ENCODE results near the gene PPP2R3A.
"Not testable (repeated sequence)": the region's sequence is repeated elsewhere in the genome, so short reads cannot be mapped to it uniquely, and the experiment has no call there.

The PPP2R3A gene

GRCh38 chr3:136093771-136094170 lies 128.2 kb downstream of the PPP2R3A start:
- DNase-seq (ENCODE audit: low read depth) = no peak
- TF ChIP-seq, protein P1, sequence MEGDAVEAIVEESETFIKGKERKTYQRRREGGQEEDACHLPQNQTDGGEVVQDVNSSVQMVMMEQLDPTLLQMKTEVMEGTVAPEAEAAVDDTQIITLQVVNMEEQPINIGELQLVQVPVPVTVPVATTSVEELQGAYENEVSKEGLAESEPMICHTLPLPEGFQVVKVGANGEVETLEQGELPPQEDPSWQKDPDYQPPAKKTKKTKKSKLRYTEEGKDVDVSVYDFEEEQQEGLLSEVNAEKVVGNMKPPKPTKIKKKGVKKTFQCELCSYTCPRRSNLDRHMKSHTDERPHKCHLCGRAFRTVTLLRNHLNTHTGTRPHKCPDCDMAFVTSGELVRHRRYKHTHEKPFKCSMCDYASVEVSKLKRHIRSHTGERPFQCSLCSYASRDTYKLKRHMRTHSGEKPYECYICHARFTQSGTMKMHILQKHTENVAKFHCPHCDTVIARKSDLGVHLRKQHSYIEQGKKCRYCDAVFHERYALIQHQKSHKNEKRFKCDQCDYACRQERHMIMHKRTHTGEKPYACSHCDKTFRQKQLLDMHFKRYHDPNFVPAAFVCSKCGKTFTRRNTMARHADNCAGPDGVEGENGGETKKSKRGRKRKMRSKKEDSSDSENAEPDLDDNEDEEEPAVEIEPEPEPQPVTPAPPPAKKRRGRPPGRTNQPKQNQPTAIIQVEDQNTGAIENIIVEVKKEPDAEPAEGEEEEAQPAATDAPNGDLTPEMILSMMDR (conservative IDR thresholded peaks at IDR 0.05; ENCODE audit: low read depth, low read length) = no peak
- H3K4me3 ChIP-seq (ENCODE audit: low read length) = no peak overlapping the region

GRCh38 chr3:136105044-136105443 lies 139.5 kb downstream of the PPP2R3A start:
- no peak overlapping the region for H3K4me3 ChIP-seq (ENCODE audit: low read length)
- no peak for DNase-seq (ENCODE audit: low read depth)
- TF ChIP-seq, protein P1 (conservative IDR thresholded peaks at IDR 0.05; ENCODE audit: low read depth, low read length) = no peak

DNA sequence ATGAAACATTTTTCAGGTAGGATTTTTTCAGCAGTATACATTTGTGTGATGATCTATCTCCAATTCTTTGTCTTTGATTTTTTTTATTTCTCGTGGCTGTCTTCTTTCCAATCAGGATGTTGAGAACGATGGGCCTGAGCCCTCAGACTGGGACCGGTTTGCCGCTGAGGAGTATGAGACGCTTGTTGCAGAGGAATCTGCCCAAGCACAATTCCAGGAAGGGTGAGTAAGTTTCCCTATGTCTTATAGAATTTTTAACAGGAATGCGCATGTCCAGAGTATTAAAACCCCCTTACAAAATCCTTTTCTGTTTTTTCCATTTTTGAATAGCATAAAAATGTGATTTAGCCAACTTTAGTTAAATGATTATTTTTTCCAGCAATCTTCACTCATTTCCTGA lies 140.6 kb downstream of the PPP2R3A start:
- no peak overlapping the region for H3K4me3 ChIP-seq (ENCODE audit: low read length)
- TF ChIP-seq, protein P1 (conservative IDR thresholded peaks at IDR 0.05; ENCODE audit: low read depth, low read length) = no peak
- no peak for DNase-seq (ENCODE audit: low read depth)

DNA sequence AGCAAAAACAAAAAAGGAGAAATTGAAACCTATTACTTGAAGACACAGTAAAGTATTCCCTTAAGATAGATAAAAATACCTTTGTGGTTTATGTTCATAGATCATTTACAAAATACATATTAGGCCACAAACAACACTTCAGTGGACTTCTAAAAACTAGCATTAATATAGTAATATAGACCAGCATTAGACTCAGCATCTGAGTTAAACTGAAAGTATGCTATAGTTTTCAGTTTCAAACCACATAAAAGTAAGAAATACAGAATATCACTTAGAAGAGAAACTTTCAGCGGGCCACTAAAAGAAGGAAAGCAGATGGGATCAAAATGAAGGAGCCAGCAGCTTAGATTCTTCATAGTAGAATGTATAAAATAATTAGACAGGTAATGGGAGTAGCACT lies 144.0 kb downstream of the PPP2R3A start:
- TF ChIP-seq, protein P1 (conservative IDR thresholded peaks at IDR 0.05; ENCODE audit: low read depth, low read length) = no peak
- no peak overlapping the region for H3K4me3 ChIP-seq (ENCODE audit: low read length)
- no peak for DNase-seq (ENCODE audit: low read depth)

- H3K4me3 ChIP-seq (ENCODE audit: low read length) = no peak overlapping the region
- no peak for DNase-seq (ENCODE audit: low read depth)
Measured at GRCh38 chr3:136110481-136110880, 145.0 kb downstream of the PPP2R3A start.

DNA sequence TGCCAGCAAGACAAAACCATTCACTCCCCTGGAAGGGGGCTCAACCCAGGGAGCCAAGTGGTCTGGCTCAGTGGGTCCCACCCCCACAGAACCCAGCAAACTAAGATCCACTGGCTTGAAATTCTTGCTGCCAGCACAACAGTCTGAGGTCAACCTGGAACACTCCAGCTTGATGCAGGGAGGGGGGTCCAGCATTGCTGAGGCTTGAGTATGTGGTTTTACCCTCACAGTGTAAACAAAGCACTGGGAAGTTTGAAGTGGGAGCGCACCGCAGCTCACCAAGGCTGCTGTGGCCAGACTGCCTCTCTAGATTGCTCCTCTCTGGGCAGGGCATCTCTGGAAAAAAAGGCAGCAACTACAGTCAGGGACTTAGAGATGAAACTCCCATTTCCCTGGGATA lies 148.9 kb downstream of the PPP2R3A start:
- TF ChIP-seq, protein P1 (conservative IDR thresholded peaks at IDR 0.05; ENCODE audit: low read depth, low read length) = no peak
- H3K4me3 ChIP-seq (ENCODE audit: low read length) = no peak overlapping the region
- DNase-seq (ENCODE audit: low read depth) = no peak

More at GRCh38 chr3:136110481-136110880, 145.0 kb downstream of the PPP2R3A start:
- TF ChIP-seq, protein P1 (conservative IDR thresholded peaks at IDR 0.05; ENCODE audit: low read depth, low read length) = no peak

DNA sequence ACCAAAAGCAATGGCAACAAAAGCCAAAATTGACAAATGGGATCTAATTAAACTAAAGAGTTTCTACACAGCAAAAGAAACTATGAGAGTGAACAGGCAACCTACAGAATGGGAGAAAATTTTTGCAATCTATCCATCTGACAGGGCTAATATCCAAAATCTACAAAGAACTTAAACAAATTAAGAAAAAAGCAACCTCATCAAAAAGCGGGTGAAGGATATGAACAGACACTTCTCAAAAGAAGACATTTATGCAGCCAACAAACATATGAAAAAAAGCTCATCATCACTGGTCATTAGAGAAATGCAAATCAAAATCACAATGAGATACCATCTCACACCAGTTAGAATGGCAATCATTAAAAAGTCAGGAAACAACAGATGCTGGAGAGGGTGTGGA lies 153.8 kb downstream of the PPP2R3A start:
- not testable (repeated sequence) for H3K4me3 ChIP-seq (ENCODE audit: low read length); DNase-seq (ENCODE audit: low read depth)

- not testable (repeated sequence) for H3K4me3 ChIP-seq (ENCODE audit: low read length); DNase-seq (ENCODE audit: low read depth)
Measured at GRCh38 chr3:136119783-136120182, 154.3 kb downstream of the PPP2R3A start.

Measured in retinal pigment epithelial cell (primary cell).